Body of pancreas (tissue), 4 donors: ENCODE data around the gene OSBPL9.

ENCODE experiments used
- POLR2A ChIP-seq, 3 donors: fragments of 450-650 bp; IDR thresholded peaks; one replicate each; pipeline ENCODE4 v1.6.1; 2016; ENCODE audit warnings: antibody characterized with exemption in 3 of 3, mild to moderate bottlenecking in 2 of 3
- TF ChIP-seq, protein P1 (sequence below), 7 experiments: fragments of 450-650 bp in 4 of 7; fragments of 200-600 bp in 3 of 7; sonication (generic) in 3 of 7; IDR thresholded peaks; one replicate each; pipeline ENCODE4 v1.5.1; 2016 to 2019; ENCODE audit warnings: antibody characterized with exemption in 7 of 7

DNA sequence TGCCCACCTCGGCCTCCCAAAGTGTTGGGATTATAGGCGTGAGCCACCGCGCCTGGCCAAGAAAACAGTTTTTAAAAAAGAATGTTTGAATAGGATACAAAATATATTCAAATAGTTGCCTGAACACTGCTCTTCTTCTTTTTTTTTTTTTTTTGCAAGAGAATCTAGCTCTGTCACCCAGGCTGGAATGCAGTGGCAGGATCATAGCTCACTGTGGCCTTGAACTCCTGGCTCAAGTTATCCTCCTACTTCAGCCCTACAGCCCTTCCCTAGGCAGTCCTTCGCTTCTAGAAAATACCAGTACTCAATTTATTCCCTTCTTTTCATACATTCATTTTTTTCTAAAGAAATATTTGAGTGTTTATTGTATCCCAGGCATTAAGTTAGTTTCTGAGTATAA lies 67.9 kb downstream of the OSBPL9 start:
- TF ChIP-seq, protein P1, sequence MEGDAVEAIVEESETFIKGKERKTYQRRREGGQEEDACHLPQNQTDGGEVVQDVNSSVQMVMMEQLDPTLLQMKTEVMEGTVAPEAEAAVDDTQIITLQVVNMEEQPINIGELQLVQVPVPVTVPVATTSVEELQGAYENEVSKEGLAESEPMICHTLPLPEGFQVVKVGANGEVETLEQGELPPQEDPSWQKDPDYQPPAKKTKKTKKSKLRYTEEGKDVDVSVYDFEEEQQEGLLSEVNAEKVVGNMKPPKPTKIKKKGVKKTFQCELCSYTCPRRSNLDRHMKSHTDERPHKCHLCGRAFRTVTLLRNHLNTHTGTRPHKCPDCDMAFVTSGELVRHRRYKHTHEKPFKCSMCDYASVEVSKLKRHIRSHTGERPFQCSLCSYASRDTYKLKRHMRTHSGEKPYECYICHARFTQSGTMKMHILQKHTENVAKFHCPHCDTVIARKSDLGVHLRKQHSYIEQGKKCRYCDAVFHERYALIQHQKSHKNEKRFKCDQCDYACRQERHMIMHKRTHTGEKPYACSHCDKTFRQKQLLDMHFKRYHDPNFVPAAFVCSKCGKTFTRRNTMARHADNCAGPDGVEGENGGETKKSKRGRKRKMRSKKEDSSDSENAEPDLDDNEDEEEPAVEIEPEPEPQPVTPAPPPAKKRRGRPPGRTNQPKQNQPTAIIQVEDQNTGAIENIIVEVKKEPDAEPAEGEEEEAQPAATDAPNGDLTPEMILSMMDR (IDR thresholded peaks at IDR 0.05): no peak
- TF ChIP-seq POLR2A (IDR thresholded peaks at IDR 0.05): no peak
